ENCODE measurements around the gene SEMA6D.

SEMA6D gene

GRCh38 chr15:47801522-47801921 is 84.2 kb downstream of the SEMA6D start:
- ATAC-seq (ENCODE audit: insufficient read depth, low read depth) (no peak), DNase-seq (no peak)
- Histone ChIP-seq H3K27me3 (ENCODE audit: insufficient read depth, low read length, poor library complexity) (no peaks in the 10 kb centered on the region), H2AFZ (ENCODE audit: low read depth, low read length) (no peak overlapping the region), H3K4me1 (ENCODE audit: insufficient read depth, low read length) (no peaks in the 10 kb centered on the region), H3K27ac (ENCODE audit: low read length) (no peak overlapping the region), H3K79me2 (ENCODE audit: insufficient read depth, low read length) (no peaks in the 10 kb centered on the region), H3K36me3 (ENCODE audit: insufficient read depth, low read length) (no peaks in the 10 kb centered on the region), H4K20me1 (ENCODE audit: insufficient read depth, low read length) (no peaks in the 10 kb centered on the region), H3K9ac (ENCODE audit: low read depth, low read length) (no peak overlapping the region), H3K9me3 (ENCODE audit: insufficient read depth, low read length, severe bottlenecking) (no peaks in the 10 kb centered on the region), H3K4me3 (ENCODE audit: low read depth in 1 of 2, low read length in 2 of 2) (no peak overlapping the region), H3K4me2 (ENCODE audit: insufficient read depth, low read length) (no peak overlapping the region)
- TF ChIP-seq EZH2 (IDR thresholded peaks at IDR 0.05; ENCODE audit: borderline replicate concordance, low read depth, low read length, severe bottlenecking) (no peak), CTCF (IDR thresholded peaks at IDR 0.05; ENCODE audit: borderline replicate concordance, extremely low read depth, low read length, poor library complexity, severe bottlenecking) (no peak)

GRCh38 chr15:47802216-47802615 is 84.9 kb downstream of the SEMA6D start:
- no peaks in the 10 kb centered on the region for H3K4me1 ChIP-seq (ENCODE audit: insufficient read depth, low read length)
- no peaks in the 10 kb centered on the region for H3K27me3 ChIP-seq (ENCODE audit: insufficient read depth, low read length, poor library complexity)
- no peaks in the 10 kb centered on the region for H4K20me1 ChIP-seq (ENCODE audit: insufficient read depth, low read length)
- DNase-seq (no peak), ATAC-seq (ENCODE audit: insufficient read depth, low read depth) (no peak)
- H3K9ac ChIP-seq (ENCODE audit: low read depth, low read length): no peak overlapping the region
- H3K4me3 ChIP-seq (ENCODE audit: low read depth in 1 of 2, low read length in 2 of 2): no peak overlapping the region
- TF ChIP-seq CTCF (IDR thresholded peaks at IDR 0.05; ENCODE audit: borderline replicate concordance, extremely low read depth, low read length, poor library complexity, severe bottlenecking) (no peak), EZH2 (IDR thresholded peaks at IDR 0.05; ENCODE audit: borderline replicate concordance, low read depth, low read length, severe bottlenecking) (no peak)
- no peak overlapping the region for H2AFZ ChIP-seq (ENCODE audit: low read depth, low read length)
- H3K36me3 ChIP-seq (ENCODE audit: insufficient read depth, low read length): no peaks in the 10 kb centered on the region
- H3K79me2 ChIP-seq (ENCODE audit: insufficient read depth, low read length): no peaks in the 10 kb centered on the region
- H3K4me2 ChIP-seq (ENCODE audit: insufficient read depth, low read length): no peak overlapping the region
- H3K9me3 ChIP-seq (ENCODE audit: insufficient read depth, low read length, severe bottlenecking): no peaks in the 10 kb centered on the region
- no peak overlapping the region for H3K27ac ChIP-seq (ENCODE audit: low read length)

GRCh38 chr15:47803767-47804166 is 86.5 kb downstream of the SEMA6D start:
- H3K4me3 ChIP-seq (ENCODE audit: low read depth in 1 of 2, low read length in 2 of 2): no peak overlapping the region
- no peak for DNase-seq
- no peak overlapping the region for H2AFZ ChIP-seq (ENCODE audit: low read depth, low read length)
- no peak overlapping the region for H3K27ac ChIP-seq (ENCODE audit: low read length)
- H3K36me3 ChIP-seq (ENCODE audit: insufficient read depth, low read length): no peaks in the 10 kb centered on the region
- H3K9ac ChIP-seq (ENCODE audit: low read depth, low read length): no peak overlapping the region
- no peak for TF ChIP-seq EZH2 (IDR thresholded peaks at IDR 0.05; ENCODE audit: borderline replicate concordance, low read depth, low read length, severe bottlenecking)
- H3K9me3 ChIP-seq (ENCODE audit: insufficient read depth, low read length, severe bottlenecking): no peaks in the 10 kb centered on the region
- no peaks in the 10 kb centered on the region for H3K27me3 ChIP-seq (ENCODE audit: insufficient read depth, low read length, poor library complexity)
- ATAC-seq (ENCODE audit: insufficient read depth, low read depth): no peak
- no peaks in the 10 kb centered on the region for H3K79me2 ChIP-seq (ENCODE audit: insufficient read depth, low read length)
- no peaks in the 10 kb centered on the region for H4K20me1 ChIP-seq (ENCODE audit: insufficient read depth, low read length)
- no peaks in the 10 kb centered on the region for H3K4me1 ChIP-seq (ENCODE audit: insufficient read depth, low read length)
- H3K4me2 ChIP-seq (ENCODE audit: insufficient read depth, low read length): no peak overlapping the region

- Histone ChIP-seq H3K9ac (ENCODE audit: low read depth, low read length) (no peak overlapping the region), H3K4me1 (ENCODE audit: insufficient read depth, low read length) (no peaks in the 10 kb centered on the region), H3K79me2 (ENCODE audit: insufficient read depth, low read length) (no peaks in the 10 kb centered on the region), H4K20me1 (ENCODE audit: insufficient read depth, low read length) (no peaks in the 10 kb centered on the region), H3K36me3 (ENCODE audit: insufficient read depth, low read length) (no peaks in the 10 kb centered on the region), H3K27ac (ENCODE audit: low read length) (no peak overlapping the region), H3K4me2 (ENCODE audit: insufficient read depth, low read length) (no peak overlapping the region), H3K4me3 (ENCODE audit: low read depth in 1 of 2, low read length in 2 of 2) (no peak overlapping the region), H2AFZ (ENCODE audit: low read depth, low read length) (no peak overlapping the region), H3K27me3 (ENCODE audit: insufficient read depth, low read length, poor library complexity) (no peaks in the 10 kb centered on the region), H3K9me3 (ENCODE audit: insufficient read depth, low read length, severe bottlenecking) (no peaks in the 10 kb centered on the region)
- TF ChIP-seq CTCF (IDR thresholded peaks at IDR 0.05; ENCODE audit: borderline replicate concordance, extremely low read depth, low read length, poor library complexity, severe bottlenecking): no peak
- no peak for TF ChIP-seq EZH2 (IDR thresholded peaks at IDR 0.05; ENCODE audit: borderline replicate concordance, low read depth, low read length, severe bottlenecking)
- no peak for ATAC-seq (ENCODE audit: insufficient read depth, low read depth)
- no peak for DNase-seq
Measured at GRCh38 chr15:47804733-47805132, 87.4 kb downstream of the SEMA6D start.

Measured in DND-41 (cell line).